Vagina (tissue), 2 donors: ENCODE results near the gene TCAF1.

Source experiments
- CTCF ChIP-seq, 3 experiments: fragments of 450-650 bp in 2 of 3; fragments of 200-600 bp in 1 of 3; sonication (generic) in 1 of 3; IDR thresholded peaks; one replicate each; pipeline ENCODE4 v1.5.1; 2017 to 2019; ENCODE audit warnings: antibody characterized with exemption in 3 of 3, mild to moderate bottlenecking in 2 of 3, moderate library complexity in 2 of 3
- POLR2A ChIP-seq, 2 donors: fragments of 450-650 bp; IDR thresholded peaks; one replicate each; pipeline ENCODE4 v1.6.1; 2017; ENCODE audit warnings: antibody characterized with exemption in 2 of 2, mild to moderate bottlenecking in 2 of 2, moderate library complexity in 2 of 2
- POLR2AphosphoS5 ChIP-seq, 2 donors: sonication (generic); formaldehyde crosslinking; IDR thresholded peaks; one replicate each; pipeline ENCODE4 v1.9.0; 2017; ENCODE audit warnings: antibody characterized with exemption in 2 of 2, mild to moderate bottlenecking in 2 of 2, low read depth in 1 of 2; ENCODE audit not compliant: insufficient read depth in 1 of 2

DNA sequence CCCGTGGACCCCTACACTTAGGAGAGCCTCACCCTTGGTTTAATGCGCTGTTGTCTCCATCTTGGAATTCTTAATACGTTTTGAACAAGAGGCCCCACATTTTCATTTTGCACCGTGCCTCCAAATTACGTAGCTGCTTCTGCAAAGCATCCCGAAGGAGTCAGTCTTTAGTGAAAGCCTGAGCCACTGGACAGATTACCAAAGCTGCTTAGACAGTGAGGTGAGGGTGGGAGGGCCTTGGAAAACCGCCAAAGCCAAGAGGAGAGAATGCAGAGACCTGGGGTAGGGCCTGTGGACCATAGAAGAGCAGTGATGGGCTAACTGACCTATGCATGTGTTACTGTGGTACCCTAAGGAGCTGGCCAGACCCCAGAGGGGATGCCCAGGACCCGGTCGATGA is 4.2 kb upstream of the TCAF1 start:
- no peak for TF ChIP-seq CTCF (IDR thresholded peaks at IDR 0.05)
- TF ChIP-seq POLR2AphosphoS5 (IDR thresholded peaks at IDR 0.05; ENCODE audit: insufficient read depth in 1 of 2, low read depth in 1 of 2): no peak
- TF ChIP-seq POLR2A (IDR thresholded peaks at IDR 0.05): no peak
